K562 (cell line): ENCODE measurements around the gene PLAAT5. TPM values are rescaled to one million over a fixed set of nuclear protein-coding genes. Genes with fewer than 3 reads are reported as not detected.

Experiments used
- ADNP ChIP-seq: fragments of 200-800 bp; sonication (Bioruptor generic); IDR thresholded peaks from 2 replicates; pipeline ENCODE4 v1.6.1; 2016; ENCODE audit warnings: missing genetic modification characterization, missing compliant biosample characterization
- BRF1 ChIP-seq: IDR thresholded peaks from 3 replicates; pipeline ENCODE4 v1.6.1; 2011; ENCODE audit warnings: borderline replicate concordance, mild to moderate bottlenecking; ENCODE audit not compliant: insufficient read length; ENCODE audit errors: extremely low read depth
- CHD4 ChIP-seq: fragments of 200-600 bp; sonication (generic); IDR thresholded peaks from 3 replicates; pipeline ENCODE4 v1.6.1; 2012; ENCODE audit warnings: low read depth, mild to moderate bottlenecking, mixed read lengths, low read length, inconsistent platforms; ENCODE audit not compliant: insufficient read depth, insufficient replicate concordance, poor library complexity, severe bottlenecking
- EHMT2 ChIP-seq: fragments of 450-650 bp; IDR thresholded peaks from 2 replicates; pipeline ENCODE4 v1.6.1; 2018; ENCODE audit warnings: antibody characterized with exemption
- HDAC6 ChIP-seq: IDR thresholded peaks from 2 replicates; pipeline ENCODE4 v1.6.1; 2012; ENCODE audit warnings: low read depth, mild to moderate bottlenecking, control low read depth, inconsistent platforms, low read length, moderate library complexity
- HLTF ChIP-seq: fragments of 450-650 bp; IDR thresholded peaks from 2 replicates; pipeline ENCODE4 v1.6.1; 2016
- JUND ChIP-seq, 2 experiments: IDR thresholded peaks; 2 replicates in 1 of 2; 3 replicates in 1 of 2; pipeline ENCODE4 v1.6.1; 2011; ENCODE audit warnings: borderline replicate concordance in 2 of 2, low read depth in 2 of 2, low read length in 2 of 2, improper control_type of control experiment in 1 of 2, missing biosample characterization in 1 of 2, missing genetic modification characterization in 1 of 2, missing genetic modification reagents in 1 of 2
- KLF6 ChIP-seq: fragments of 250-450 bp; sonication (Bioruptor Pico); IDR thresholded peaks from 2 replicates; pipeline ENCODE4 v1.4.0; 2020; ENCODE audit warnings: mild to moderate bottlenecking, moderate library complexity, borderline replicate concordance
- RBM22 ChIP-seq: fragments of 200-400 bp; formaldehyde crosslinking; IDR thresholded peaks from 2 replicates; pipeline ENCODE4 v1.6.1; 2018; ENCODE audit warnings: low read length, low read depth; ENCODE audit not compliant: poor library complexity, severe bottlenecking
- SP2 ChIP-seq: IDR thresholded peaks from 2 replicates; pipeline ENCODE4 v1.6.1; 2011; ENCODE audit warnings: mild to moderate bottlenecking, low read depth, low read length, moderate library complexity; ENCODE audit not compliant: poor library complexity, severe bottlenecking; ENCODE audit errors: extremely low read depth
- ZNF146 ChIP-seq: IDR thresholded peaks from one replicate; pipeline ENCODE4 v1.6.1; 2018; ENCODE audit warnings: missing compliant biosample characterization; ENCODE audit not compliant: unreplicated experiment
- ZNF253 ChIP-seq: fragments of 250-450 bp; sonication (Bioruptor Pico); conservative IDR thresholded peaks from 2 replicates; pipeline ENCODE4 v1.6.1; 2021; ENCODE audit warnings: mild to moderate bottlenecking
- polyA plus RNA-seq, 8 experiments: library from polyadenylated mRNA; depleted of rRNA in 4 of 8; stranded (reverse) in 5 of 8; unstranded in 3 of 8; fragments of >200 nt; fragmentation: Nextera tagmentation in 2 of 8; fragmentation: Illumina TruSeq in 1 of 8; extraction: Ambion mirVana in 2 of 8; extraction: Trizol in 1 of 8; gene quantifications; 2 replicates each; pipeline versions ENCODE4 v1.2.1 to v1.2.3, GENCODE V29; 2011 to 2014; ENCODE audit warnings: inconsistent platforms in 1 of 8, missing spikeins in 1 of 8
- total RNA-seq, 7 experiments: library from RNA; depleted of rRNA in 6 of 7; stranded (reverse); fragments of >200 nt in 6 of 7; fragmentation: Illumina TruSeq in 2 of 7; extraction: Trizol in 2 of 7; gene quantifications; 2 replicates each; pipeline versions ENCODE4 v1.2.1 to v1.2.3, GENCODE V29; 2011 to 2021; ENCODE audit warnings: low replicate concordance in 1 of 7
- TF ChIP-seq, protein P1 (sequence below): sonication (generic); formaldehyde crosslinking; IDR thresholded peaks from 2 replicates; pipeline ENCODE4 v1.8.0; 2022; ENCODE audit warnings: mild to moderate bottlenecking, missing genetic modification reagents
- TF ChIP-seq, protein P2 (sequence below): fragments of 250-450 bp; sonication (Bioruptor Pico); IDR thresholded peaks from 2 replicates; pipeline ENCODE4 v1.5.0; 2020; ENCODE audit warnings: mild to moderate bottlenecking
- TF ChIP-seq, protein P3 (sequence below): fragments of 150-350 bp; conservative IDR thresholded peaks from 2 replicates; pipeline ENCODE4 v1.6.1; 2014; ENCODE audit warnings: low read length
- TF ChIP-seq, protein P4 (sequence below): fragments of 250-450 bp; sonication (Bioruptor Pico); IDR thresholded peaks from 2 replicates; pipeline ENCODE4 v1.5.0; 2021; ENCODE audit warnings: mild to moderate bottlenecking, moderate library complexity
- TF ChIP-seq, protein P5 (sequence below): fragments of 250-450 bp; sonication (Bioruptor Pico); IDR thresholded peaks from 2 replicates; pipeline ENCODE4 v1.4.0; 2020; ENCODE audit warnings: borderline replicate concordance

Gene PLAAT5
- total and polyA plus RNA-seq, 9 of the 15 experiments (the other 6 are each of a cell fraction or from before 2014, with no cell fraction given) = not detected

DNA sequence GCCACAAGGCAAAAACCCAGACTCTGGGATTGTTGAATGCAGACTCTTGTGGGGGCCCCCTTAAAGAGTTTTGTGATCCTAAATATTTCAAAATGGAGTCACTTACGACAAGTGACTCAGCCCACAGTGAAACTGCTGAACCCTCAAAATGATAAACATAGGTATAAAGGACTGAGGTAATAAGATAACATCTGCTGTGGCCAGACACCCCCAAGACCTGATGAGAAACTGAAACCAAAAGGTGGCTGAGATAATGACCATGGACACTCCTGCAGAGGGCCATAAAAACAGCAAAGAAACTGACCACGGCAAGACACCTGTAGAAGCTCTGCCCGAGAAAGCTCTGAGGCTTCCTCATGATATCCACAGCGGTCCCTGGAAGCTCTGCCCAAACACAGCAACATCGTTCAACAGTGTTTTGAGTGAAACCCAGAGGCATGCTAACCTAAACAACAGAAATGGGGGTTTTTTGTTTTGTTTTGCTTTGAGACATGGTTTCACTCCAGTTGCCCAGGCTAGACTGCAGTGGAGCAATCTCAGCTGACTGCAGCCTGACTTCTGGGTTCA lies 44.0 kb upstream of the PLAAT5 start (continued):
- TF ChIP-seq HDAC6 = no peak
- no peak for TF ChIP-seq ZNF146
- TF ChIP-seq, protein P1, sequence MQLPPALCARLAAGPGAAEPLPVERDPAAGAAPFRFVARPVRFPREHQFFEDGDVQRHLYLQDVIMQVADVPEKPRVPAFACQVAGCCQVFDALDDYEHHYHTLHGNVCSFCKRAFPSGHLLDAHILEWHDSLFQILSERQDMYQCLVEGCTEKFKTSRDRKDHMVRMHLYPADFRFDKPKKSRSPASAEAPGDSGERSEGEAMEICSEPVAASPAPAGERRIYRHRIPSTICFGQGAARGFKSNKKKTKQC (CRISPR knock-in tag) = no peak
- TF ChIP-seq SP2 = no peak
- TF ChIP-seq ZNF253 (CRISPR knock-in tag) = no peak
- TF ChIP-seq ADNP (tag) = no peak
- no peak for TF ChIP-seq HLTF
- TF ChIP-seq, protein P2, sequence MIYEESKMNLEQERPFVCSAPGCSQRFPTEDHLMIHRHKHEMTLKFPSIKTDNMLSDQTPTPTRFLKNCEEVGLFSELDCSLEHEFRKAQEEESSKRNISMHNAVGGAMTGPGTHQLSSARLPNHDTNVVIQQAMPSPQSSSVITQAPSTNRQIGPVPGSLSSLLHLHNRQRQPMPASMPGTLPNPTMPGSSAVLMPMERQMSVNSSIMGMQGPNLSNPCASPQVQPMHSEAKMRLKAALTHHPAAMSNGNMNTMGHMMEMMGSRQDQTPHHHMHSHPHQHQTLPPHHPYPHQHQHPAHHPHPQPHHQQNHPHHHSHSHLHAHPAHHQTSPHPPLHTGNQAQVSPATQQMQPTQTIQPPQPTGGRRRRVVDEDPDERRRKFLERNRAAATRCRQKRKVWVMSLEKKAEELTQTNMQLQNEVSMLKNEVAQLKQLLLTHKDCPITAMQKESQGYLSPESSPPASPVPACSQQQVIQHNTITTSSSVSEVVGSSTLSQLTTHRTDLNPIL (CRISPR knock-in tag) = peak; percentile 96
- peak; percentile 99 for TF ChIP-seq KLF6
- TF ChIP-seq RBM22 = no peak
- no peak for TF ChIP-seq BRF1
- TF ChIP-seq JUND (IDR thresholded peaks at IDR 0.05; ENCODE audit: borderline replicate concordance, low read depth, low read length) = no peak
- peak; percentile 89; the same call in 2 of the 3 replicates for TF ChIP-seq JUND (tag; IDR thresholded peaks at IDR 0.05; ENCODE audit: borderline replicate concordance, low read depth, low read length)
- TF ChIP-seq, protein P3, sequence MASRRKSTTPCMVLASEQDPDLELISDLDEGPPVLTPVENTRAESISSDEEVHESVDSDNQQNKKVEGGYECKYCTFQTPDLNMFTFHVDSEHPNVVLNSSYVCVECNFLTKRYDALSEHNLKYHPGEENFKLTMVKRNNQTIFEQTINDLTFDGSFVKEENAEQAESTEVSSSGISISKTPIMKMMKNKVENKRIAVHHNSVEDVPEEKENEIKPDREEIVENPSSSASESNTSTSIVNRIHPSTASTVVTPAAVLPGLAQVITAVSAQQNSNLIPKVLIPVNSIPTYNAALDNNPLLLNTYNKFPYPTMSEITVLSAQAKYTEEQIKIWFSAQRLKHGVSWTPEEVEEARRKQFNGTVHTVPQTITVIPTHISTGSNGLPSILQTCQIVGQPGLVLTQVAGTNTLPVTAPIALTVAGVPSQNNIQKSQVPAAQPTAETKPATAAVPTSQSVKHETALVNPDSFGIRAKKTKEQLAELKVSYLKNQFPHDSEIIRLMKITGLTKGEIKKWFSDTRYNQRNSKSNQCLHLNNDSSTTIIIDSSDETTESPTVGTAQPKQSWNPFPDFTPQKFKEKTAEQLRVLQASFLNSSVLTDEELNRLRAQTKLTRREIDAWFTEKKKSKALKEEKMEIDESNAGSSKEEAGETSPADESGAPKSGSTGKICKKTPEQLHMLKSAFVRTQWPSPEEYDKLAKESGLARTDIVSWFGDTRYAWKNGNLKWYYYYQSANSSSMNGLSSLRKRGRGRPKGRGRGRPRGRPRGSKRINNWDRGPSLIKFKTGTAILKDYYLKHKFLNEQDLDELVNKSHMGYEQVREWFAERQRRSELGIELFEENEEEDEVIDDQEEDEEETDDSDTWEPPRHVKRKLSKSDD = no peak
- TF ChIP-seq, protein P4, sequence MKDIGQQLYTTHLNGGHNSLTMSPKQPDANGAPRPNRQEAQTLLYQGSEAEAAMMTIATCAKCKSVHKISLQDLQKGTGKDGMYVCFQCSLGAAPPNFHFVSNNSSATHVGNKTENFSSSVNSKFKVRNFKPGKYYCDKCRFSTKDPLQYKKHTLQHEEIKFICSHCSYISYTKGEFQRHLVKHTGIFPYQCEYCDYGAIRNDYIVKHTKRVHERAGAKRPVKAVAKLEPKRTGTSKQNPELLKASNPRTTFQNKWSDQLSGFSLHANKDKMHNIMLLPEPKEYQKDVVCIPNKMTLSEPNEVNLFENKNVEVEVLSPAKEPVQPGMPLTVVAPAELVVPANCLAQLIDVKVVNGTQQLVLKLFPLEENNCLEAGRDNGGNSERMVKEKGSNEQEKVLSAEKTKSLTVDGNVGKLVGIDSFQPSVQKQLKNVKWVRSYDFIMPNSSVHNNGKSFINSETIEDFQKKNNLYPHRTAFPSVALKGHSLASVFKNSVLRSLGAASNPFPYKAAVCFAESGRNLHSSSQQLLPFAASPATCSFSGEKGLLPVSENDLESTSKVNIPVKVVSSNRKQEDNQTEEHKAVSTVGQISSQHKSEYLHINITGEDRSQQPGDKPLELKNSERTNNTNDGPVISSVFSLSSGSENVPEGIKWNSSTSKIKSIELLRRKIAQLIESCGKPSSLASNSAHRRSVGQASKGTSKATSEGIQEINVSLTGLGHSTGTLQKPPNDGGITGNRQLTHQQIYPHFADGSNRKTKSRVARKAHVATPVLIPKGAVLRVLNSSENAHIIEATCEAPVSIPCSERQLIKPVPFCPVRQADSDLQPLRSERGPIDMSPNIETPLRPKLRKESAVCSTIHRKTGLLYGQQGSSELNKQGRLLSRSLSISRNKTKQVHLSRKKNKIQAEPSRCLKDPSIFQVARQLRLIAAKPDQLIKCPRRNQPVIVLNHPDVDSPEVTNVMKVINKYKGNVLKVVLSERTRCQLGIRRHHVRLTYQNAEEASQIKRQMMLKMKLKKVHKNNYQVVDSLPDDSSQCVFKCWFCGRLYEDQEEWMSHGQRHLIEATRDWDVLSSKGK (CRISPR knock-in tag) = no peak; the same call in 1 of the 2 replicates
- no peak for TF ChIP-seq EHMT2
- TF ChIP-seq CHD4 = no peak
- TF ChIP-seq, protein P5, sequence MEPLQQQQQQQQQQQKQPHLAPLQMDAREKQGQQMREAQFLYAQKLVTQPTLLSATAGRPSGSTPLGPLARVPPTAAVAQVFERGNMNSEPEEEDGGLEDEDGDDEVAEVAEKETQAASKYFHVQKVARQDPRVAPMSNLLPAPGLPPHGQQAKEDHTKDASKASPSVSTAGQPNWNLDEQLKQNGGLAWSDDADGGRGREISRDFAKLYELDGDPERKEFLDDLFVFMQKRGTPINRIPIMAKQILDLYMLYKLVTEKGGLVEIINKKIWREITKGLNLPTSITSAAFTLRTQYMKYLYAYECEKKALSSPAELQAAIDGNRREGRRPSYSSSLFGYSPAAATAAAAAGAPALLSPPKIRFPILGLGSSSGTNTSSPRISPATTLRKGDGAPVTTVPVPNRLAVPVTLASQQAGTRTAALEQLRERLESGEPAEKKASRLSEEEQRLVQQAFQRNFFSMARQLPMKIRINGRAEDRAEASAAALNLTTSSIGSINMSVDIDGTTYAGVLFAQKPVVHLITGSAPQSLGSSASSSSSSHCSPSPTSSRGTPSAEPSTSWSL (CRISPR knock-in tag) = peak; percentile 29; the same call in 1 of the 2 replicates
